Activated CD4-positive, alpha-beta T cell treated with anti-CD3 and anti-CD28 coated beads, Interleukin-2, amount 10 ng/mL, durations not matched to agents 24 days and 14 days (primary cell): ENCODE data around the gene PTPRN2. TPM values are rescaled to one million over a fixed set of nuclear protein-coding genes. Genes with fewer than 3 reads are reported as not detected.

ENCODE experiments used
- DNase-seq: peaks from one replicate; pipeline ENCODE4 v3.0.0; 2022
- H3K27ac Mint-ChIP-seq: one replicate; pipeline ENCODE4 v1.8.0; 2022; ENCODE audit warnings: mild to moderate bottlenecking, mixed read lengths
- H3K27me3 Mint-ChIP-seq: one replicate; pipeline ENCODE4 v1.8.0; 2022; ENCODE audit warnings: mixed read lengths
- H3K36me3 Mint-ChIP-seq: one replicate; pipeline ENCODE4 v1.8.0; 2022; ENCODE audit warnings: low read depth, mild to moderate bottlenecking, mixed read lengths
- H3K4me1 Mint-ChIP-seq: one replicate; pipeline ENCODE4 v1.8.0; 2021; ENCODE audit warnings: mixed read lengths
- H3K4me3 Mint-ChIP-seq: one replicate; pipeline ENCODE4 v1.8.0; 2022; ENCODE audit warnings: mild to moderate bottlenecking, moderate library complexity, mixed read lengths
- H3K9me3 Mint-ChIP-seq: one replicate; pipeline ENCODE4 v1.8.0; 2021; ENCODE audit warnings: mixed read lengths
- intact Hi-C: fragments of 100-400 bp; cut with micrococcal nuclease; formaldehyde crosslinking; loops from one replicate; pipeline ENCODE4 v1.15.1; 2023
- total RNA-seq: library from RNA; stranded (reverse); gene quantifications from 2 replicates; pipeline ENCODE4 v1.2.3, GENCODE V29; 2022

Gene PTPRN2
- total RNA-seq, 1 donor from 2014 or later: 0.33 TPM

GRCh38 chr7:158083526-158084310, 503.9 kb downstream of the PTPRN2 start:
- H3K27me3 Mint-ChIP-seq: no peaks in the 10 kb centered on the region
- intact Hi-C loops: no loop called here
- peaks cover 2% of the 10 kb centered on the region for H3K36me3 Mint-ChIP-seq
- H3K4me3 Mint-ChIP-seq: no peak overlapping the region
- DNase-seq: no peak
- no peak overlapping the region for H3K27ac Mint-ChIP-seq
- no peaks in the 10 kb centered on the region for H3K4me1 Mint-ChIP-seq
- H3K9me3 Mint-ChIP-seq: peaks cover 20% of the 10 kb centered on the region

- no peak overlapping the region for H3K27ac Mint-ChIP-seq
- no peaks in the 10 kb centered on the region for H3K27me3 Mint-ChIP-seq
- intact Hi-C loops: no loop called here
- peaks cover 20% of the 10 kb centered on the region for H3K9me3 Mint-ChIP-seq
- H3K4me1 Mint-ChIP-seq: no peaks in the 10 kb centered on the region
- no peak overlapping the region for H3K4me3 Mint-ChIP-seq
- no peak for DNase-seq
- peaks cover 2% of the 10 kb centered on the region for H3K36me3 Mint-ChIP-seq
These were observed 504.9 kb downstream of the PTPRN2 start for GRCh38 chr7:158082761-158083160.

GRCh38 chr7:158080899-158081445, 506.7 kb downstream of the PTPRN2 start:
- H3K4me1 Mint-ChIP-seq: no peaks in the 10 kb centered on the region
- H3K27me3 Mint-ChIP-seq: no peaks in the 10 kb centered on the region
- intact Hi-C loops: no loop called here
- H3K4me3 Mint-ChIP-seq: no peak overlapping the region
- DNase-seq: no peak
- peaks cover 12% of the 10 kb centered on the region for H3K9me3 Mint-ChIP-seq
- H3K27ac Mint-ChIP-seq: no peak overlapping the region
- H3K36me3 Mint-ChIP-seq: peaks cover 2% of the 10 kb centered on the region

- H3K4me3 Mint-ChIP-seq: no peak overlapping the region
- DNase-seq: no peak
- no peaks in the 10 kb centered on the region for H3K4me1 Mint-ChIP-seq
- no peak overlapping the region for H3K27ac Mint-ChIP-seq
- H3K27me3 Mint-ChIP-seq: no peaks in the 10 kb centered on the region
- no peaks in the 10 kb centered on the region for H3K9me3 Mint-ChIP-seq
- H3K36me3 Mint-ChIP-seq: no peaks in the 10 kb centered on the region
- intact Hi-C loops: no loop called here
These were observed 509.4 kb downstream of the PTPRN2 start for GRCh38 chr7:158077934-158078910.

- intact Hi-C loops: no loop called here
- Mint-ChIP-seq H3K4me3 (no peak overlapping the region), H3K27me3 (no peaks in the 10 kb centered on the region), H3K36me3 (no peaks in the 10 kb centered on the region), H3K4me1 (no peaks in the 10 kb centered on the region), H3K27ac (no peak overlapping the region), H3K9me3 (no peaks in the 10 kb centered on the region)
- DNase-seq: no peak
These were observed 510.3 kb downstream of the PTPRN2 start for GRCh38 chr7:158077151-158077840.

- Mint-ChIP-seq H3K9me3 (no peaks in the 10 kb centered on the region), H3K36me3 (no peaks in the 10 kb centered on the region), H3K4me1 (no peaks in the 10 kb centered on the region), H3K27me3 (no peaks in the 10 kb centered on the region), H3K27ac (no peak overlapping the region), H3K4me3 (no peak overlapping the region)
- intact Hi-C loops: no loop called here
- DNase-seq: no peak
These were observed 511.0 kb downstream of the PTPRN2 start for GRCh38 chr7:158076656-158077055.

GRCh38 chr7:158076215-158076614, 511.4 kb downstream of the PTPRN2 start:
- no peak overlapping the region for H3K4me3 Mint-ChIP-seq
- no peak overlapping the region for H3K27ac Mint-ChIP-seq

GRCh38 chr7:158075633-158076001, 512.0 kb downstream of the PTPRN2 start:
- Mint-ChIP-seq H3K27ac (no peak overlapping the region), H3K27me3 (no peaks in the 10 kb centered on the region), H3K9me3 (no peaks in the 10 kb centered on the region), H3K36me3 (no peaks in the 10 kb centered on the region), H3K4me1 (no peaks in the 10 kb centered on the region), H3K4me3 (no peak overlapping the region)
- intact Hi-C loops: no loop called here
- no peak for DNase-seq

More at GRCh38 chr7:158076215-158076614, 511.4 kb downstream of the PTPRN2 start:
- H3K36me3 Mint-ChIP-seq: no peaks in the 10 kb centered on the region
- no peaks in the 10 kb centered on the region for H3K4me1 Mint-ChIP-seq
- intact Hi-C loops: no loop called here
- DNase-seq: no peak
- no peaks in the 10 kb centered on the region for H3K27me3 Mint-ChIP-seq
- no peaks in the 10 kb centered on the region for H3K9me3 Mint-ChIP-seq

GRCh38 chr7:158074896-158075632, 512.6 kb downstream of the PTPRN2 start:
- intact Hi-C loops: no loop called here
- no peaks in the 10 kb centered on the region for H3K27me3 Mint-ChIP-seq
- no peaks in the 10 kb centered on the region for H3K4me1 Mint-ChIP-seq
- no peak overlapping the region for H3K4me3 Mint-ChIP-seq
- H3K27ac Mint-ChIP-seq: no peak overlapping the region
- no peaks in the 10 kb centered on the region for H3K36me3 Mint-ChIP-seq
- H3K9me3 Mint-ChIP-seq: no peaks in the 10 kb centered on the region
- no peak for DNase-seq

- peaks cover 3% of the 10 kb centered on the region for H3K9me3 Mint-ChIP-seq
These were observed 513.5 kb downstream of the PTPRN2 start for GRCh38 chr7:158073845-158074840.

GRCh38 chr7:158072991-158073730, 514.5 kb downstream of the PTPRN2 start:
- intact Hi-C loops: no loop called here
- H3K27me3 Mint-ChIP-seq: no peaks in the 10 kb centered on the region

More at GRCh38 chr7:158073845-158074840, 513.5 kb downstream of the PTPRN2 start:
- Mint-ChIP-seq H3K4me1 (no peaks in the 10 kb centered on the region), H3K27me3 (no peaks in the 10 kb centered on the region), H3K36me3 (no peaks in the 10 kb centered on the region), H3K4me3 (no peak overlapping the region), H3K27ac (no peak overlapping the region)
- no peak for DNase-seq
- intact Hi-C loops: no loop called here

More at GRCh38 chr7:158072991-158073730, 514.5 kb downstream of the PTPRN2 start:
- no peak overlapping the region for H3K4me3 Mint-ChIP-seq
- H3K9me3 Mint-ChIP-seq: peaks cover 3% of the 10 kb centered on the region
- no peaks in the 10 kb centered on the region for H3K36me3 Mint-ChIP-seq
- no peak overlapping the region for H3K27ac Mint-ChIP-seq
- no peak for DNase-seq
- no peaks in the 10 kb centered on the region for H3K4me1 Mint-ChIP-seq
